ENCODE measurements around the gene MRPS10. TPM values are rescaled to one million over a fixed set of nuclear protein-coding genes. Genes with fewer than 3 reads are reported as not detected.
"Not testable (repeated sequence)": the region's sequence is repeated elsewhere in the genome, so short reads cannot be mapped to it uniquely, and the experiment has no call there.

Gene MRPS10
- total RNA-seq, 2 donors from 2014 or later: 23.9 to 42.3 TPM

GRCh38 chr6:42228305-42228704, 10.6 kb upstream of the MRPS10 start:
- H3K4me3 Mint-ChIP-seq: no peak overlapping the region
- peaks cover 29% of the 10 kb centered on the region for H3K36me3 Mint-ChIP-seq (ENCODE audit: low read depth)
- peaks cover 6% of the 10 kb centered on the region for H3K4me1 Mint-ChIP-seq
- H3K9me3 Mint-ChIP-seq: no peaks in the 10 kb centered on the region
- ATAC-seq (replicated peaks): no peak
- H3K27me3 Mint-ChIP-seq: no peaks in the 10 kb centered on the region
- peak overlapping the region; percentile 65 for H3K27ac Mint-ChIP-seq

DNA sequence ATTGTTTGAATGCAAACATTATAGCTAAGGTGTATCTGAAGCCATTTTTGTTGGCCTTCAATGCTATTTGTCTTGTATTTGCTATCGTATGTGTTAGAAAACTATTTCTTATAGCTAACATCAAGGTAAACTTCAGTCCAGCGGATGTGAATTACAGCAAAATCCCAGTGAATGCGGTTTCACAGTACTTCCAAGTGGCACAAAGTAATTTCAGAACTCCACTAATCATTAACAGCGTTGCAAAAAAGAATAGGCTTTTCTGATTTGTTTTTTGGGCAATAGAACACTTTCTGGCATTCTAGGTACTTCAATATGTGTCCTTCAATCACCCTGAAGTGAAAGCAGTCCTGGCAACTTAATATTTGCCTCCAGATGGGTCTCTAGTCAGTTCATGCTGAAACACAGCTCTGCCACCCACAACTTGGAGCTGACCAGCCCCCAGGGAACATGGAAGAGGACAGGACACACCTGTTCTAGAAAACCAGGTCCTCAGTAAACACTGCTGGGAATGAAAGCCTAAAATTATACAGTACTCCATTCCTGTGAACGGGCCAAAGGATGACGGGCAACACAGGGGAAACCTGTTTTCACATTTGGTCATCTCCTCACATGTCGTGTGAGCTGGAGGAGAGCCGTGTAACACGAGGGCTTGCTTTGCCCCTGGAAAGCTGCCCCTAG, 9.7 kb upstream of the MRPS10 start:
- no peaks in the 10 kb centered on the region for H3K27me3 Mint-ChIP-seq
- no peak overlapping the region for H3K27ac Mint-ChIP-seq
- H3K9me3 Mint-ChIP-seq: no peaks in the 10 kb centered on the region
- no peak for ATAC-seq (replicated peaks)
- peaks cover 23% of the 10 kb centered on the region for H3K36me3 Mint-ChIP-seq (ENCODE audit: low read depth)
- H3K4me3 Mint-ChIP-seq: no peak overlapping the region
- peaks cover 6% of the 10 kb centered on the region for H3K4me1 Mint-ChIP-seq

DNA sequence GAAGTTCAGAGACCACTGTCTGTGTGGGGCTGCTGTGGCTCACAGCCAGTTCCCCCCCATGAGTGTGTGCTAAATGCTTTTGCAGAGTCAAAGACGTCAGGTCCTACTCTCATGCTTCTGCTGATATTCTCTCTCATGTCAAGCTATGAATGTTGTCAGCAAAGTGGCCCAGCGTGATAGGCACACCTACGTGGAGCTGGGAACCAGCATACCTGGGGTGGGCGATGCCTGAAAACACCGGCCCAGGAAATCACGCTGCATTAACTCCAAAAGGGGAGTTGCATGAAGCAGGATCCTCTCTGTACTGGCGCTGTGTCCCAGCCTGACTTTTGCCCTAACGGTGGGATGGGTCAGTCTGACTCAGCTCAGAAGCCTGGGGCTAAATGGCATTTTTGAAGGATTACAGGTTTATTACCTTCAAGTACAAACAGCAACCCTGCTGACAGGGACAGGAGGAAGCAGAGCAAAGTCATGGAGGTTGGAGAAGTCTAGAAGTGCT, 9.0 kb upstream of the MRPS10 start:
- no peak overlapping the region for H3K27ac Mint-ChIP-seq
- H3K27me3 Mint-ChIP-seq: no peaks in the 10 kb centered on the region
- peaks cover 17% of the 10 kb centered on the region for H3K36me3 Mint-ChIP-seq (ENCODE audit: low read depth)
- H3K4me3 Mint-ChIP-seq: no peak overlapping the region
- peaks cover 6% of the 10 kb centered on the region for H3K4me1 Mint-ChIP-seq
- ATAC-seq (replicated peaks): no peak
- H3K9me3 Mint-ChIP-seq: no peaks in the 10 kb centered on the region

DNA sequence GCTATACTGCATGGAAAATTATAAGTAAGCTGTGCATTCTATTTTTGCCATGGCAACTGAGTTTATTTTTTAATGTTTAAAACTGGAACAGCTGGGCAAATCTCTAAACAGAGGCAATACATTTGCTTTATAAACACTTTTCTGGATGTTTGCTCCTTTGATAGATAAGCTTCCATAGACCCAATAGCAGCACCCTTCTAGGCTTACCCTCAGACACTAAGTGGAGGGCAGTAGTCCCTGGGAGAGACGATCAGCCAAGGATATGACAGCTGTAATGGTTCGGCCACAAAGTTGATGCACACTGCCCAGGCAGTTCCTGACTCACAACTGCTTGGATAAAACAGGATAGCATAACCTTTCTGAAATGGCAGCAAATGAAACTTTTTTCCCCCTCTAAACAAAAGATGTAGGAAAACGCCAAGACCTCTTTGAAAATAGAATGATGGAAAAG, 8.5 kb upstream of the MRPS10 start:
- Mint-ChIP-seq H3K9me3 (no peaks in the 10 kb centered on the region), H3K36me3 (ENCODE audit: low read depth) (peaks cover 17% of the 10 kb centered on the region), H3K27ac (no peak overlapping the region), H3K4me3 (no peak overlapping the region), H3K27me3 (no peaks in the 10 kb centered on the region), H3K4me1 (peaks cover 6% of the 10 kb centered on the region)
- ATAC-seq (replicated peaks): no peak

DNA sequence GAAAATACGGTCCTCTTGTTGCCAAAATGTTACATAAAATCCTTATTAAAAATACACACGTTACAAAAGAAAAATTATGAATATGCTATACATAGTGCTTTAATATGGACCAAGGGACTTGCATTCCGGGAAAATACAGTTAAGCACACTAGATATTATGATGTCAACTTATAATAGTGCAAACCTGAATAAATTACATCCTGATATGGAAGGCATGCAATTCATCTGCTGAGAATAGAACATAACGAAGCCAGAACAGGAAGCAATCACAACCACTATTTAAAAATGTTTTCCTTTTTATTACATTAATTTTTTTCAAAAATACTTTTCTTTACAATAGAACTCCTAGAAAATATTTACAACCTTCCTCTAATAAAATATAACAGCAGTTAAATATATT, 7.8 kb upstream of the MRPS10 start:
- Mint-ChIP-seq H3K36me3 (ENCODE audit: low read depth) (peaks cover 17% of the 10 kb centered on the region), H3K27me3 (no peaks in the 10 kb centered on the region), H3K27ac (no peak overlapping the region), H3K4me1 (peaks cover 10% of the 10 kb centered on the region), H3K9me3 (no peaks in the 10 kb centered on the region), H3K4me3 (no peak overlapping the region)
- ATAC-seq (replicated peaks): no peak

- Mint-ChIP-seq H3K36me3 (ENCODE audit: low read depth) (peaks cover 17% of the 10 kb centered on the region), H3K27ac (peak overlapping the region; percentile 41), H3K4me1 (peaks cover 10% of the 10 kb centered on the region), H3K4me3 (peak overlapping the region; percentile 63), H3K9me3 (no peaks in the 10 kb centered on the region), H3K27me3 (no peaks in the 10 kb centered on the region)
- no peak for ATAC-seq (replicated peaks)
Observed at GRCh38 chr6:42225029-42225339, 7.3 kb upstream of the MRPS10 start.

DNA sequence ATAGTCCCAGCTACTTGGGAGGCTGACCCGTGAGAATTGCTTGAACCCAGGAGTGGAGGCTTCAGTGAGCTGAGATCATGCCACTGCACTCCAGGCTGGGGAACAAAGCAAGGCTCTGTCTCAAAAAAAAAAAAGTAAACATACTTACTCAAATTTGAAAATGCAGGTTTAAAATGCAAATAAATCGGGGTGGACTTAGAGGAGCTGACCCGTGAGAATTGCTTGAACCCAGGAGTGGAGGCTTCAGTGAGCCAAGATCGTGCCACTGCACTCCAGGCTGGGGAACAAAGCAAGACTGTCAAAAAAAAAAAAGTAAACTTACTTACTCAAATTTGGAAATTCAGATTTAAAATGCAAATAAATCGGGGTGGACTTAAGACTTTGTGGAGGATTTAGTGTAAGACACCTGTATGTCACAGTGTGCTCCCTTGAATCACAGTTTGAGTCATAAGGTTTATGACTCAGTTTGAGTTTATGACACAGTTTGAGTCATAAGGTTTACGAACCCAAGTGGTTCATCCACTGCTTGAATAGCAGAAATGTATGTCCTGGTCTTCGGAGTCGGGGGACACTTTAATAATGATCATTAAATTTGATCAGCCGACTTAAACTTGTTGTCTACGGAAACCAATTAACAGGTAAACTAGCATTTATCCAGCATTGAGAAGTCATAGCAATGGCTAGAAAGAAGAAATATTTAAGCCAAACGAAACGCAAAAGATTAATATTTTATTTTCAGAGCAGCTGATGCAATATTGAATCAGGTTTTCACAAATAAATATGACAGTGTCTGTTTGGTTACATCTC, 6.8 kb upstream of the MRPS10 start:
- Mint-ChIP-seq H3K9me3 (no peaks in the 10 kb centered on the region), H3K27me3 (no peaks in the 10 kb centered on the region), H3K4me1 (peaks cover 10% of the 10 kb centered on the region), H3K27ac (peak overlapping the region; percentile 41), H3K4me3 (peak overlapping the region; percentile 63), H3K36me3 (ENCODE audit: low read depth) (peaks cover 17% of the 10 kb centered on the region)
- ATAC-seq (replicated peaks): peak; percentile 100

DNA sequence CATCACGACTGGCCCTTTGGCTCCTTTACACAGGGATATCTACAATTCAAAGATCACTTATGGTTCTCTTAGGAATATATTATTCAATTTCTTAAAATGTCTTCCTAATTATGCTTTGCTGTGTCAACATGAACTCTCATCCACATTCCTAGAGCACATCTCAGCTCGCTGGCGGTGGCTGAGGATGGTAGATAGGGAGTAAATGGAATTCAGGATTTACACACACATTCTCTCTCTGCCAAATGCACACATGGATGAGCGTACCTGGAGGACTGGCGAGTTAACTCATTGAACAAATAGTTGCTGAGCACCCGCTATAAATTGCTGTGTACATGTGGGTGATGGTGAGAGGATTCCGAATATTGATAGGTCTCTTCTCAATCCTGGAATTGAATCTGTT, 4.8 kb upstream of the MRPS10 start:
- no peak overlapping the region for H3K27ac Mint-ChIP-seq
- no peak for ATAC-seq (replicated peaks)

GRCh38 chr6:42221546-42221945, 3.9 kb upstream of the MRPS10 start:
- Mint-ChIP-seq H3K27ac (peak overlapping the region; percentile 63), H3K36me3 (ENCODE audit: low read depth) (peaks cover 6% of the 10 kb centered on the region), H3K27me3 (no peaks in the 10 kb centered on the region), H3K4me1 (peaks cover 10% of the 10 kb centered on the region), H3K9me3 (no peaks in the 10 kb centered on the region), H3K4me3 (no peak overlapping the region)
- no peak for ATAC-seq (replicated peaks)

More for the DNA sequence above, 4.8 kb upstream of the MRPS10 start:
- H3K4me1 Mint-ChIP-seq: peaks cover 10% of the 10 kb centered on the region
- H3K36me3 Mint-ChIP-seq (ENCODE audit: low read depth): peaks cover 7% of the 10 kb centered on the region
- H3K9me3 Mint-ChIP-seq: no peaks in the 10 kb centered on the region
- H3K27me3 Mint-ChIP-seq: no peaks in the 10 kb centered on the region
- H3K4me3 Mint-ChIP-seq: no peak overlapping the region

GRCh38 chr6:42220807-42221206, 3.1 kb upstream of the MRPS10 start:
- H3K36me3 Mint-ChIP-seq (ENCODE audit: low read depth): peaks cover 6% of the 10 kb centered on the region
- H3K4me1 Mint-ChIP-seq: peaks cover 10% of the 10 kb centered on the region
- no peak overlapping the region for H3K27ac Mint-ChIP-seq
- no peak for ATAC-seq (replicated peaks)
- no peaks in the 10 kb centered on the region for H3K27me3 Mint-ChIP-seq
- no peaks in the 10 kb centered on the region for H3K9me3 Mint-ChIP-seq
- H3K4me3 Mint-ChIP-seq: no peak overlapping the region

- no peaks in the 10 kb centered on the region for H3K27me3 Mint-ChIP-seq
- H3K36me3 Mint-ChIP-seq (ENCODE audit: low read depth): peaks cover 34% of the 10 kb centered on the region
- no peak for ATAC-seq (replicated peaks)
- peak overlapping the region; percentile 96 for H3K4me3 Mint-ChIP-seq
- H3K27ac Mint-ChIP-seq: peak overlapping the region; percentile 96
- no peaks in the 10 kb centered on the region for H3K9me3 Mint-ChIP-seq
- peaks cover 4% of the 10 kb centered on the region for H3K4me1 Mint-ChIP-seq
Observed at GRCh38 chr6:42217157-42217518, 523 bp downstream of the MRPS10 start.

- not testable (repeated sequence) for H3K4me1 Mint-ChIP-seq; H3K27me3 Mint-ChIP-seq; H3K9me3 Mint-ChIP-seq; ATAC-seq (replicated peaks)
- peak overlapping the region; percentile 96 for H3K4me3 Mint-ChIP-seq
- peaks cover 41% of the 10 kb centered on the region for H3K36me3 Mint-ChIP-seq (ENCODE audit: low read depth)
- peak overlapping the region; percentile 50 for H3K27ac Mint-ChIP-seq
Observed at GRCh38 chr6:42216495-42216894, 1.2 kb downstream of the MRPS10 start.

DNA sequence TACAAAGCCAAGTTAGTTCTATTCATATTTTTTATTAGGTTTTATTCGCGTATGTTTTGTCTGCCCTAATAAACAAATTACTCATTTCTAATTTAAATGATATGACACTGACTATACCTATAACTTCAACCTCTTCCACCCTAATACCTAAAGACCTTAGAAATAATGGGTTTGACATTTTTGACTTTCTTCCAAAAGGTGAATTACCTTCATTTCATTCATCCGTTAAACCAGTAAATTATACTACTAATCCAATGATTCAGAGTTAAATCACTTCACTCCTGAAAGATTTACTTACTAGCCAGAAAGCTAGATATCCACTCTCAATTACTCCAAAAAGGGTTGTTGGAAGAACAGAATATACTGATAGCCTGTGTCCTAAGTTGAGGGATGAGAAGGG, 5.2 kb downstream of the MRPS10 start:
- Mint-ChIP-seq H3K36me3 (ENCODE audit: low read depth) (peaks cover 76% of the 10 kb centered on the region), H3K4me3 (no peak overlapping the region), H3K27ac (peak overlapping the region; percentile 10), H3K4me1 (no peaks in the 10 kb centered on the region), H3K9me3 (no peaks in the 10 kb centered on the region), H3K27me3 (no peaks in the 10 kb centered on the region)
- ATAC-seq (replicated peaks): no peak

DNA sequence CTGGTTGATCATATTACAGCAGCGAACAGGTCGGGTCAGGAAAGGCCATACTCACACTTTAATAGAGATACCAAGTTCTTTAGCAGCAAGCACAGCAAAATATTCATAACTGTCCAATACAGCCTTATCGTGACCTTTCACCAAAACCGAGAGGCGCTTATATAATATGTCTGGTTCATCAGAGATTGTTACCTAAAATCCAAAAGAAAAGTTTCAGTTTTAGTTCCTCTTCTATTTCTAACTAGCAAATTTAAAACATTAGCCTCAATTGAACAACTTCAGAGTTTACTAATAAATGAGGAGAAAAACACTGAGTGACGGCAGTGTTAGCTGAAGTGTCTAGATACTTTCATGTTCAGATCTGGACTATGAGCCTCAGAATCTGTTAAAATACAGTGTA, 5.9 kb downstream of the MRPS10 start:
- peaks cover 82% of the 10 kb centered on the region for H3K36me3 Mint-ChIP-seq (ENCODE audit: low read depth)
- H3K27ac Mint-ChIP-seq: no peak overlapping the region
- H3K27me3 Mint-ChIP-seq: no peaks in the 10 kb centered on the region
- no peak for ATAC-seq (replicated peaks)
- H3K4me3 Mint-ChIP-seq: no peak overlapping the region
- H3K9me3 Mint-ChIP-seq: no peaks in the 10 kb centered on the region
- no peaks in the 10 kb centered on the region for H3K4me1 Mint-ChIP-seq

- no peak overlapping the region for H3K4me3 Mint-ChIP-seq
- H3K36me3 Mint-ChIP-seq (ENCODE audit: low read depth): peaks cover 92% of the 10 kb centered on the region
- H3K4me1 Mint-ChIP-seq: no peaks in the 10 kb centered on the region
- H3K27me3 Mint-ChIP-seq: no peaks in the 10 kb centered on the region
- H3K9me3 Mint-ChIP-seq: no peaks in the 10 kb centered on the region
- no peak for ATAC-seq (replicated peaks)
- H3K27ac Mint-ChIP-seq: no peak overlapping the region
Observed at GRCh38 chr6:42210551-42210950, 7.1 kb downstream of the MRPS10 start.
